Middle frontal gyrus (tissue), 1 donor: ENCODE data around the gene TFEC.
"Not testable (repeated sequence)": the region's sequence is repeated elsewhere in the genome, so short reads cannot be mapped to it uniquely, and the experiment has no call there.

Source experiments
- DNase-seq: peaks from one replicate; pipeline ENCODE4 v3.0.0-alpha.2; 2015; ENCODE audit warnings: low spot score; ENCODE audit errors: extremely low spot score

Gene TFEC

GRCh38 chr7:115930184-115930583, 100.4 kb downstream of the TFEC start:
- DNase-seq, result not testable (repeated sequence)

GRCh38 chr7:115929736-115930135, 100.8 kb downstream of the TFEC start:
- DNase-seq, result not testable (repeated sequence)

GRCh38 chr7:115924411-115924810, 106.2 kb downstream of the TFEC start:
- DNase-seq, result no peak

- DNase-seq, result no peak
Observed at GRCh38 chr7:115920367-115920766, 110.2 kb downstream of the TFEC start.

GRCh38 chr7:115914951-115915350, 115.6 kb downstream of the TFEC start:
- no peak for DNase-seq

- DNase-seq, result no peak
Observed at GRCh38 chr7:115911465-115911864, 119.1 kb downstream of the TFEC start.

GRCh38 chr7:115910541-115911164, 119.9 kb downstream of the TFEC start:
- DNase-seq, result no peak

- DNase-seq, result no peak
Observed at GRCh38 chr7:115906731-115907130, 123.8 kb downstream of the TFEC start.

- DNase-seq, result no peak
Observed at GRCh38 chr7:115889669-115889984, 140.9 kb downstream of the TFEC start.

GRCh38 chr7:115888981-115889668, 141.4 kb downstream of the TFEC start:
- DNase-seq, result no peak

GRCh38 chr7:115885550-115885949, 145.0 kb downstream of the TFEC start:
- DNase-seq, result no peak
